IMR-90 (cell line): ENCODE results near the gene SELP. TPM values are rescaled to one million over a fixed set of nuclear protein-coding genes. Genes with fewer than 3 reads are reported as not detected.

Source experiments
- ATAC-seq: fragments of 200-7000 bp; cut with Tn5 transposase; 2 replicates; pipeline ENCODE4 v1.9.1; 2020; ENCODE audit warnings: low read depth, mild to moderate bottlenecking, moderate library complexity
- BruUV-seq: library from RNA; stranded (reverse); fragments of 400-500 nt; replicated peaks from 2 replicates; lab custom pipeline; 2021; lab: Mats Ljungman, UMichigan
- CTCF ChIA-PET: fragments of 300-600 bp; formaldehyde crosslinking; extraction: SDS; loops from one replicate; lab custom pipeline; 2021; ENCODE audit warnings: antibody characterized with exemption; lab: Yijun Ruan, JAX
- POLR2A ChIA-PET: fragments of 300-600 bp; sonication (Branson Sonifier 250); formaldehyde crosslinking; loops from one replicate; lab custom pipeline; 2022; ENCODE audit warnings: antibody characterized with exemption; ENCODE audit not compliant: unreplicated experiment; lab: Charles Lee
- DNase-seq: peaks from one replicate; pipeline ENCODE4 v3.0.0; 2013
- H2AFZ ChIP-seq: replicated peaks from 2 replicates; pipeline ENCODE3; 2013; ENCODE audit warnings: low read length, mild to moderate bottlenecking; ENCODE audit not compliant: poor library complexity
- H2AK5ac ChIP-seq: 2 replicates; pipeline ENCODE4 v1.6.1; 2013; ENCODE audit warnings: low read depth, low read length, inconsistent platforms
- H2AK9ac ChIP-seq: replicated peaks from 2 replicates; pipeline ENCODE3; 2013; ENCODE audit warnings: mild to moderate bottlenecking, low read depth, low read length, moderate library complexity; ENCODE audit not compliant: poor library complexity
- H2BK120ac ChIP-seq: 2 replicates; pipeline ENCODE4 v1.6.1; 2013; ENCODE audit warnings: low read depth, low read length, inconsistent platforms
- H2BK15ac ChIP-seq: 3 replicates; pipeline ENCODE4 v1.6.1; 2013; ENCODE audit warnings: low read depth, low read length, inconsistent platforms
- H2BK20ac ChIP-seq: 2 replicates; pipeline ENCODE4 v1.6.1; 2013; ENCODE audit warnings: low read depth, mild to moderate bottlenecking, inconsistent platforms, low read length, moderate library complexity
- H2BK5ac ChIP-seq: 2 replicates; pipeline ENCODE4 v1.6.1; 2013; ENCODE audit warnings: mild to moderate bottlenecking, low read depth, low read length, inconsistent platforms; ENCODE audit not compliant: poor library complexity, severe bottlenecking
- H3K14ac ChIP-seq: replicated peaks from 2 replicates; pipeline ENCODE4 v1.6.1; 2013; ENCODE audit warnings: low read depth, low read length, inconsistent platforms
- H3K18ac ChIP-seq: 2 replicates; pipeline ENCODE4 v1.6.1; 2013; ENCODE audit warnings: low read depth, low read length, control low read depth
- H3K23ac ChIP-seq: 2 replicates; pipeline ENCODE4 v1.6.1; 2013; ENCODE audit warnings: low read depth, low read length, inconsistent platforms
- H3K27ac ChIP-seq: 2 replicates; pipeline ENCODE4 v1.5.1; 2013; ENCODE audit warnings: mild to moderate bottlenecking, control low read depth, low read length; ENCODE audit not compliant: insufficient read depth
- H3K27me3 ChIP-seq: 2 replicates; pipeline ENCODE4 v1.6.1; 2013; ENCODE audit warnings: low read length; ENCODE audit not compliant: control insufficient read depth, insufficient read depth
- H3K36me3 ChIP-seq: 2 replicates; pipeline ENCODE4 v1.6.1; 2013; ENCODE audit warnings: low read length, mixed read lengths; ENCODE audit not compliant: control insufficient read depth, insufficient read depth
- H3K4ac ChIP-seq: 2 replicates; pipeline ENCODE4 v1.6.1; 2013; ENCODE audit warnings: low read depth, low read length, inconsistent platforms
- H3K4me1 ChIP-seq: 2 replicates; pipeline ENCODE4 v1.6.1; 2013; ENCODE audit warnings: low read length, mixed read lengths; ENCODE audit not compliant: control insufficient read depth, insufficient read depth
- H3K4me2 ChIP-seq: 2 replicates; pipeline ENCODE4 v1.6.1; 2013; ENCODE audit warnings: low read depth, mild to moderate bottlenecking, control low read depth, low read length, moderate library complexity
- H3K4me3 ChIP-seq: 2 replicates; pipeline ENCODE4 v1.5.1; 2013; ENCODE audit warnings: low read depth, mild to moderate bottlenecking, control low read depth, low read length, moderate library complexity; ENCODE audit not compliant: insufficient read depth
- H3K56ac ChIP-seq: 2 replicates; pipeline ENCODE4 v1.6.1; 2013; ENCODE audit warnings: low read length, inconsistent platforms; ENCODE audit not compliant: insufficient read depth; ENCODE audit errors: extremely low read depth
- H3K79me1 ChIP-seq, 2 experiments: 2 replicates each; pipeline ENCODE4 v1.6.1; 2013; ENCODE audit warnings: low read length in 2 of 2, inconsistent platforms in 1 of 2, low read depth in 1 of 2
- H3K9ac ChIP-seq: 2 replicates; pipeline ENCODE4 v1.6.1; 2013; ENCODE audit warnings: low read depth, low read length, control low read depth
- H3K9me1 ChIP-seq: 2 replicates; pipeline ENCODE4 v1.6.1; 2013; ENCODE audit warnings: low read length, inconsistent platforms; ENCODE audit not compliant: insufficient read depth
- H3K9me3 ChIP-seq: 2 replicates; pipeline ENCODE4 v1.6.1; 2013; ENCODE audit warnings: low read length; ENCODE audit not compliant: control insufficient read depth, insufficient read depth
- H4K20me1 ChIP-seq: 2 replicates; pipeline ENCODE4 v1.6.1; 2013; ENCODE audit warnings: low read length, inconsistent platforms; ENCODE audit not compliant: insufficient read depth
- H4K5ac ChIP-seq: 2 replicates; pipeline ENCODE4 v1.6.1; 2013; ENCODE audit warnings: mild to moderate bottlenecking, low read depth, low read length, control low read depth
- H4K8ac ChIP-seq, 2 experiments: 2 replicates each; pipeline ENCODE4 v1.6.1; 2013; ENCODE audit warnings: low read depth in 2 of 2, low read length in 2 of 2, control low read depth in 1 of 2, inconsistent platforms in 1 of 2
- H4K91ac ChIP-seq: 2 replicates; pipeline ENCODE4 v1.6.1; 2013; ENCODE audit warnings: low read depth, low read length, inconsistent platforms; ENCODE audit not compliant: insufficient read depth
- CEBPB ChIP-seq: IDR thresholded peaks from 2 replicates; pipeline ENCODE4 v1.6.1; 2012; ENCODE audit warnings: low read depth, low read length, improper control_type of control experiment
- FOS ChIP-seq: fragments of 150-350 bp; IDR thresholded peaks from 2 replicates; pipeline ENCODE4 v1.6.1; 2016; ENCODE audit warnings: low read depth, low read length
- POLR2A ChIP-seq: IDR thresholded peaks from 2 replicates; pipeline ENCODE4 v1.6.1; 2012; ENCODE audit warnings: mild to moderate bottlenecking, low read depth, low read length
- RAD21 ChIP-seq: IDR thresholded peaks from 2 replicates; pipeline ENCODE4 v1.6.1; 2012; ENCODE audit warnings: low read length, improper control_type of control experiment
- RFX5 ChIP-seq: IDR thresholded peaks from 2 replicates; pipeline ENCODE4 v1.8.0; 2012; ENCODE audit warnings: low read depth, mild to moderate bottlenecking, low read length, moderate library complexity
- SMC3 ChIP-seq: fragments of 150-350 bp; IDR thresholded peaks from 2 replicates; pipeline ENCODE4 v1.6.1; 2016; ENCODE audit warnings: low read depth, mild to moderate bottlenecking, antibody characterized with exemption, low read length, moderate library complexity
- dilution Hi-C: fragments of 300-500 bp; cut with HindIII; formaldehyde crosslinking; loops from one replicate; pipeline ENCODE4 v1.14.3; 2018; ENCODE audit warnings: low sequenced_read_pairs; ENCODE audit not compliant: unreplicated experiment
- in situ Hi-C: fragments of 300-500 bp; cut with MboI; formaldehyde crosslinking; loops from 3 replicates; pipeline ENCODE4 v1.14.3; 2019; ENCODE audit warnings: low sequenced_read_pairs, inconsistent platforms, mixed read lengths
- intact Hi-C: fragments of 100-400 bp; cut with micrococcal nuclease; formaldehyde crosslinking; loops from 2 replicates; pipeline ENCODE4 v1.10.0; 2022
- polyA plus RNA-seq, 3 experiments: library from polyadenylated mRNA; depleted of rRNA; stranded (reverse); fragments of >200 nt; gene quantifications; 2 replicates each; pipeline ENCODE4 v1.2.3, GENCODE V29; 2012; ENCODE audit warnings: low replicate concordance in 1 of 3
- total RNA-seq: library from RNA; depleted of rRNA; stranded (reverse); fragments of >200 nt; gene quantifications from 2 replicates; pipeline ENCODE4 v1.2.3, GENCODE V29; 2012

Gene SELP
- total and polyA plus RNA-seq, 2 of the 4 experiments (the other 2 are of a cell fraction) = not detected

GRCh38 chr1:169624122-169624521 is 5.8 kb downstream of the SELP start:
- H3K27me3 ChIP-seq = no peaks in the 10 kb centered on the region
- H3K18ac ChIP-seq = no peak overlapping the region
- no peak overlapping the region for H3K27ac ChIP-seq
- no peak overlapping the region for H3K4me3 ChIP-seq
- H4K20me1 ChIP-seq = no peaks in the 10 kb centered on the region
- no peak overlapping the region for H2BK5ac ChIP-seq
- H3K14ac ChIP-seq = no peak overlapping the region
- H3K79me1 ChIP-seq = no peaks in the 10 kb centered on the region
- H2AK5ac ChIP-seq = no peak overlapping the region
- no peaks in the 10 kb centered on the region for H3K36me3 ChIP-seq
- no peak overlapping the region for H4K5ac ChIP-seq
- no peak for DNase-seq
- no peak overlapping the region for H3K4ac ChIP-seq
- H3K9me3 ChIP-seq = no peaks in the 10 kb centered on the region
- H2BK120ac ChIP-seq = no peak overlapping the region
- intact Hi-C loops (no loop called here), in situ Hi-C loops (no loop called here), dilution Hi-C loops (no loop called here)
- no peaks in the 10 kb centered on the region for H3K4me1 ChIP-seq
- H2BK20ac ChIP-seq = no peak overlapping the region
- H2AFZ ChIP-seq = no peak overlapping the region
- H4K8ac ChIP-seq = no peak overlapping the region
- no peak for ATAC-seq
- no TSS peak for BruUV-seq
- H3K23ac ChIP-seq = no peak overlapping the region
- H3K4me2 ChIP-seq = no peak overlapping the region
- H3K56ac ChIP-seq = no peak overlapping the region
- no peak overlapping the region for H4K91ac ChIP-seq
- H2AK9ac ChIP-seq = no peak overlapping the region
- H3K9ac ChIP-seq = no peak overlapping the region
- no peak overlapping the region for H2BK15ac ChIP-seq
- POLR2A ChIA-PET = no interaction called here
- no peaks in the 10 kb centered on the region for H3K9me1 ChIP-seq
- CTCF ChIA-PET = no interaction called here
- no peak for TF ChIP-seq POLR2A
- TF ChIP-seq SMC3 = no peak
- no peak for TF ChIP-seq FOS
- TF ChIP-seq CEBPB = no peak
- TF ChIP-seq RAD21 = no peak
- no peak for TF ChIP-seq RFX5
